H9 (cell line): ENCODE data around the gene LRRC42. TPM values are rescaled to one million over a fixed set of nuclear protein-coding genes. Genes with fewer than 3 reads are reported as not detected.
A peak's percentile ranks its signal among the peaks of the same experiment; 100 is the strongest.

Source experiments
- DNase-seq: peaks from one replicate; pipeline ENCODE4 v3.0.0-alpha.2; 2017
- H2AFZ ChIP-seq: one replicate; pipeline ENCODE4 v1.6.1; 2013; ENCODE audit warnings: mild to moderate bottlenecking, low read length, control low read depth, moderate library complexity
- H2AK5ac ChIP-seq: 2 replicates; pipeline ENCODE4 v1.6.1; 2013; ENCODE audit warnings: low read length, control low read depth, mixed read lengths; ENCODE audit not compliant: insufficient read length
- H2BK120ac ChIP-seq: one replicate; pipeline ENCODE4 v1.6.1; 2013; ENCODE audit warnings: low read depth, mild to moderate bottlenecking, low read length, control low read depth, inconsistent platforms; ENCODE audit not compliant: poor library complexity, severe bottlenecking
- H2BK12ac ChIP-seq: 2 replicates; pipeline ENCODE4 v1.6.1; 2013; ENCODE audit warnings: low read length, control low read depth, mixed read lengths, low read depth; ENCODE audit not compliant: insufficient read length
- H2BK15ac ChIP-seq: 2 replicates; pipeline ENCODE4 v1.6.1; 2013; ENCODE audit warnings: low read depth, low read length, control low read depth
- H2BK20ac ChIP-seq: one replicate; pipeline ENCODE4 v1.6.1; 2013; ENCODE audit warnings: low read depth, mild to moderate bottlenecking, low read length, control low read depth, inconsistent platforms; ENCODE audit not compliant: poor library complexity, severe bottlenecking
- H2BK5ac ChIP-seq: 2 replicates; pipeline ENCODE4 v1.6.1; 2013; ENCODE audit warnings: low read length, control low read depth, mixed read lengths; ENCODE audit not compliant: insufficient read length
- H3K14ac ChIP-seq: 2 replicates; pipeline ENCODE4 v1.6.1; 2013; ENCODE audit warnings: low read length, control low read depth; ENCODE audit not compliant: insufficient read depth
- H3K18ac ChIP-seq: 2 replicates; pipeline ENCODE4 v1.6.1; 2013; ENCODE audit warnings: low read depth, mild to moderate bottlenecking, mixed read lengths, low read length, control low read depth; ENCODE audit not compliant: insufficient read length
- H3K23ac ChIP-seq: 2 replicates; pipeline ENCODE4 v1.6.1; 2013; ENCODE audit warnings: low read length, control low read depth, mixed read lengths, low read depth; ENCODE audit not compliant: insufficient read length
- H3K23me2 ChIP-seq: 2 replicates; pipeline ENCODE4 v1.6.1; 2013; ENCODE audit warnings: low read depth, mild to moderate bottlenecking, mixed read lengths, low read length, control low read depth; ENCODE audit not compliant: insufficient read length, poor library complexity, severe bottlenecking
- H3K27ac ChIP-seq: 2 replicates; pipeline ENCODE4 v1.5.1; 2013; ENCODE audit warnings: low read length, control low read depth, mixed read lengths, low read depth; ENCODE audit not compliant: insufficient read length
- H3K27me3 ChIP-seq: 2 replicates; pipeline ENCODE4 v1.6.1; 2013; ENCODE audit warnings: low read length, control low read depth, inconsistent platforms; ENCODE audit not compliant: insufficient read depth
- H3K4ac ChIP-seq: 2 replicates; pipeline ENCODE4 v1.6.1; 2013; ENCODE audit warnings: low read depth, mild to moderate bottlenecking, control low read depth, inconsistent platforms, low read length, moderate library complexity
- H3K4me1 ChIP-seq: 2 replicates; pipeline ENCODE4 v1.6.1; 2013; ENCODE audit warnings: low read length, control low read depth, inconsistent platforms; ENCODE audit not compliant: insufficient read depth
- H3K4me2 ChIP-seq: 2 replicates; pipeline ENCODE4 v1.6.1; 2013; ENCODE audit warnings: low read length, control low read depth, mixed read lengths; ENCODE audit not compliant: insufficient read length, insufficient read depth
- H3K56ac ChIP-seq: 2 replicates; pipeline ENCODE4 v1.6.1; 2013; ENCODE audit warnings: low read depth, mild to moderate bottlenecking, mixed read lengths, low read length, control low read depth; ENCODE audit not compliant: insufficient read length
- H3K79me1 ChIP-seq: 2 replicates; pipeline ENCODE4 v1.6.1; 2013; ENCODE audit warnings: low read depth, mild to moderate bottlenecking, moderate library complexity, low read length, control low read depth, inconsistent platforms; ENCODE audit not compliant: insufficient read depth, poor library complexity, severe bottlenecking
- H3K79me2 ChIP-seq: 2 replicates; pipeline ENCODE4 v1.6.1; 2013; ENCODE audit warnings: low read length, control low read depth, inconsistent platforms; ENCODE audit not compliant: insufficient read depth
- H3K9ac ChIP-seq: 2 replicates; pipeline ENCODE4 v1.6.1; 2013; ENCODE audit warnings: low read length, control low read depth, mixed read lengths; ENCODE audit not compliant: insufficient read length; ENCODE audit errors: extremely low read depth
- H3K9me3 ChIP-seq: one replicate; pipeline ENCODE4 v1.6.1; 2013; ENCODE audit warnings: low read depth, low read length, inconsistent platforms; ENCODE audit not compliant: control insufficient read depth
- H3T11ph ChIP-seq: one replicate; pipeline ENCODE4 v1.6.1; 2013; ENCODE audit warnings: mild to moderate bottlenecking, low read length, control low read depth, inconsistent platforms
- H4K20me1 ChIP-seq: one replicate; pipeline ENCODE4 v1.6.1; 2013; ENCODE audit not compliant: control insufficient read depth, insufficient read length, insufficient read depth
- H4K5ac ChIP-seq: 2 replicates; pipeline ENCODE4 v1.6.1; 2013; ENCODE audit warnings: low read depth, mild to moderate bottlenecking, mixed read lengths, low read length, control low read depth; ENCODE audit not compliant: insufficient read length
- H4K8ac ChIP-seq: replicated peaks from 2 replicates; pipeline ENCODE4 v1.6.1; 2013; ENCODE audit warnings: low read length, control low read depth, mixed read lengths, low read depth; ENCODE audit not compliant: insufficient read length
- H4K91ac ChIP-seq: 2 replicates; pipeline ENCODE4 v1.6.1; 2013; ENCODE audit warnings: low read depth, mild to moderate bottlenecking, moderate library complexity, mixed read lengths, low read length, control low read depth; ENCODE audit not compliant: insufficient read length
- H3K27ac Mint-ChIP-seq, 3 experiments: 2 replicates in 2 of 3; 3 replicates in 1 of 3; pipeline ENCODE4 v1.8.0; 2020 to 2021; ENCODE audit warnings: mixed read lengths in 3 of 3, mild to moderate bottlenecking in 1 of 3, moderate library complexity in 1 of 3
- H3K27me3 Mint-ChIP-seq: 2 replicates; pipeline ENCODE4 v1.8.0; 2021; ENCODE audit warnings: low read depth, mild to moderate bottlenecking, moderate library complexity, mixed read lengths
- H3K36me3 Mint-ChIP-seq, 3 experiments: 2 replicates in 2 of 3; 3 replicates in 1 of 3; pipeline ENCODE4 v1.8.0; 2020 to 2021; ENCODE audit warnings: low read depth in 3 of 3, mixed read lengths in 3 of 3; ENCODE audit not compliant: insufficient read depth in 1 of 3
- H3K4me1 Mint-ChIP-seq, 2 experiments: 2 replicates each; pipeline ENCODE4 v1.8.0; 2020; ENCODE audit warnings: mixed read lengths in 2 of 2
- H3K4me3 Mint-ChIP-seq, 2 experiments: 2 replicates in 1 of 2; 3 replicates in 1 of 2; pipeline ENCODE4 v1.8.0; 2020 to 2021; ENCODE audit warnings: mild to moderate bottlenecking in 2 of 2, mixed read lengths in 2 of 2, moderate library complexity in 1 of 2
- H3K9me3 Mint-ChIP-seq, 2 experiments: 2 replicates in 1 of 2; 3 replicates in 1 of 2; pipeline ENCODE4 v1.8.0; 2020; ENCODE audit warnings: mild to moderate bottlenecking in 2 of 2, mixed read lengths in 2 of 2, moderate library complexity in 1 of 2
- WGBS: extraction: QIAGEN DNeasy Blood & Tissue Kit; methylation state at CpG from one replicate; pipeline ENCODE4 v1.1.7; 2013; ENCODE audit warnings: missing lambda C conversion rate, low lambda C conversion rate, mixed read lengths; ENCODE audit not compliant: insufficient read length; ENCODE audit errors: extremely low coverage; 5-methylcytosine and 5-hydroxymethylcytosine counted together
- total RNA-seq: library from RNA; stranded (reverse); gene quantifications from 2 replicates; pipeline ENCODE4 v1.2.1, GENCODE V29; 2021
- TF ChIP-seq, protein P1 (sequence below): fragments of 200-600 bp; sonication (generic); conservative IDR thresholded peaks from 3 replicates; pipeline ENCODE4 v1.8.0; 2021; ENCODE audit warnings: antibody characterized with exemption, mild to moderate bottlenecking

The LRRC42 gene
- total RNA-seq, 1 experiment from 2014 or later: 36.3 TPM

DNA sequence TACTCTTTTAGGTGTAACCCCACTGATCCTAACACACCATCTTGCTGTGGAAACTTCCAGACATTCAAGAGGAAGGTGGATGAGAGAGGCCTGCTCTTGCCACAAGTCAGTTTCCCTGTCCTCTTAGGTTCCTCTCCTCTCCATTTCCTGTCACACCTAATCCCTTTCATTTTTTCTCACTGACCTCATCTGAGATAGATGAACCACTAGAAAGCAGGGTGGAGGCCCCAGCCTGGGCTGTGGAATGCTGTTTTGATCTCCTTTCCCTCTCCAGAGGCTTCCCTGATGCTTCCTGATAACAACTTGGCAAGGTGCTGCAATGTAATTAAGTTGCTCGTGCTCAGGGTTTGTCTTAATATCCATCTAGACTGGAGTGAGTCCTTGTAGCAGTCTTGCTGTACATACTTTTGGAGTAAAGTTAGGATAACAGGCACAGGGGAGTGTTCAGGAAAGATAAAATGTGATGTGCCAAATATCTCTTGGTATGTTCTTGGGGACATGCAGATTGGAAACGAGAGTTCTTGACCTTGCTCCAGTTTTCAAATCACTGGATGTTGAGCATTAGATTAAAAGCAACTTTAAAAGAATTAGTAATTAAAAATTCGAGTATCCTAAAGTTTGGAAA lies 11.2 kb downstream of the LRRC42 start:
- no peak overlapping the region for H3K4me3 Mint-ChIP-seq
- Histone ChIP-seq H4K20me1 (no peaks in the 10 kb centered on the region), H3K27ac (no peak overlapping the region), H3K27me3 (no peaks in the 10 kb centered on the region), H3K4me2 (no peak overlapping the region), H3K4me1 (no peaks in the 10 kb centered on the region; the same call in 1 of the 2 replicates), H3K23ac (no peak overlapping the region), H3K79me2 (no peaks in the 10 kb centered on the region), H2BK5ac (no peak overlapping the region), H4K5ac (no peak overlapping the region), H3K9ac (peak overlapping the region; percentile 18), H3K4ac (no peak overlapping the region), H3K23me2 (no peaks in the 10 kb centered on the region), H3K79me1 (no peaks in the 10 kb centered on the region), H4K91ac (no peak overlapping the region), H2AK5ac (no peak overlapping the region), H4K8ac (no peak overlapping the region), H3K56ac (no peak overlapping the region), H2BK12ac (no peak overlapping the region), H3T11ph (no peak overlapping the region), H2BK15ac (no peak overlapping the region), H3K14ac (no peak overlapping the region), H2AFZ (no peak overlapping the region), H2BK20ac (no peak overlapping the region), H2BK120ac (no peak overlapping the region), H3K18ac (no peak overlapping the region), H3K9me3 (no peaks in the 10 kb centered on the region)
- no CpG with 5 or more reads among the region's 3 CpGs for WGBS
- H3K36me3 Mint-ChIP-seq: peaks cover 17 to 56% (median 52%) of the 10 kb centered on the region in 3 experiments; a peak in 6 of 7 replicates
- DNase-seq: no peak
- TF ChIP-seq, protein P1, sequence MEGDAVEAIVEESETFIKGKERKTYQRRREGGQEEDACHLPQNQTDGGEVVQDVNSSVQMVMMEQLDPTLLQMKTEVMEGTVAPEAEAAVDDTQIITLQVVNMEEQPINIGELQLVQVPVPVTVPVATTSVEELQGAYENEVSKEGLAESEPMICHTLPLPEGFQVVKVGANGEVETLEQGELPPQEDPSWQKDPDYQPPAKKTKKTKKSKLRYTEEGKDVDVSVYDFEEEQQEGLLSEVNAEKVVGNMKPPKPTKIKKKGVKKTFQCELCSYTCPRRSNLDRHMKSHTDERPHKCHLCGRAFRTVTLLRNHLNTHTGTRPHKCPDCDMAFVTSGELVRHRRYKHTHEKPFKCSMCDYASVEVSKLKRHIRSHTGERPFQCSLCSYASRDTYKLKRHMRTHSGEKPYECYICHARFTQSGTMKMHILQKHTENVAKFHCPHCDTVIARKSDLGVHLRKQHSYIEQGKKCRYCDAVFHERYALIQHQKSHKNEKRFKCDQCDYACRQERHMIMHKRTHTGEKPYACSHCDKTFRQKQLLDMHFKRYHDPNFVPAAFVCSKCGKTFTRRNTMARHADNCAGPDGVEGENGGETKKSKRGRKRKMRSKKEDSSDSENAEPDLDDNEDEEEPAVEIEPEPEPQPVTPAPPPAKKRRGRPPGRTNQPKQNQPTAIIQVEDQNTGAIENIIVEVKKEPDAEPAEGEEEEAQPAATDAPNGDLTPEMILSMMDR: no peak
- H3K4me1 Mint-ChIP-seq: peaks cover 16 to 20% of the 10 kb centered on the region in 2 experiments
- H3K9me3 Mint-ChIP-seq: no peaks in the 10 kb centered on the region
- H3K27me3 Mint-ChIP-seq: no peaks in the 10 kb centered on the region
- peak overlapping the region in 2 of 3 experiments; percentile 37 to 66; a peak in 5 of 7 replicates for H3K27ac Mint-ChIP-seq
